RWPE2 (cell line): ENCODE measurements around the gene CGNL1.
A peak's percentile ranks its signal among the peaks of the same experiment; 100 is the strongest.

Experiments used
- ATAC-seq: fragments of 200-7000 bp; cut with Tn5 transposase; 3 replicates; pipeline ENCODE4 v1.9.1; 2021; ENCODE audit warnings: low read depth
- DNase-seq: peaks from one replicate; pipeline ENCODE4 v3.0.0-alpha.2; 2020; ENCODE audit warnings: low spot score
- H3K27ac ChIP-seq: fragments of 450-650 bp; 2 replicates; pipeline ENCODE4 v1.5.1; 2017; ENCODE audit warnings: mild to moderate bottlenecking; ENCODE audit not compliant: poor library complexity, severe bottlenecking
- H3K27me3 ChIP-seq: fragments of 250-450 bp; sonication (Bioruptor Pico); 2 replicates; pipeline ENCODE4 v1.5.1; 2021; ENCODE audit warnings: mild to moderate bottlenecking, moderate library complexity; ENCODE audit not compliant: insufficient read depth, poor library complexity, severe bottlenecking
- H3K36me3 ChIP-seq: fragments of 250-450 bp; sonication (Bioruptor Pico); 2 replicates; pipeline ENCODE4 v1.5.1; 2020; ENCODE audit warnings: low read depth, mild to moderate bottlenecking, moderate library complexity
- H3K4me1 ChIP-seq: fragments of 250-450 bp; sonication (Bioruptor Pico); 2 replicates; pipeline ENCODE4 v1.5.1; 2021; ENCODE audit warnings: mild to moderate bottlenecking, moderate library complexity; ENCODE audit not compliant: insufficient read depth, poor library complexity, severe bottlenecking
- H3K4me3 ChIP-seq: fragments of 250-450 bp; sonication (Bioruptor Pico); 2 replicates; pipeline ENCODE4 v1.5.1; 2021; ENCODE audit warnings: mild to moderate bottlenecking, moderate library complexity; ENCODE audit not compliant: severe bottlenecking
- H3K9me3 ChIP-seq: fragments of 250-450 bp; sonication (Bioruptor Pico); 2 replicates; pipeline ENCODE4 v1.5.1; 2021; ENCODE audit warnings: mild to moderate bottlenecking, moderate library complexity; ENCODE audit not compliant: severe bottlenecking
- CTCF ChIP-seq: fragments of 450-650 bp; IDR thresholded peaks from one replicate; pipeline ENCODE4 v1.5.1; 2017; ENCODE audit warnings: mild to moderate bottlenecking, moderate library complexity; ENCODE audit not compliant: poor library complexity, severe bottlenecking

CGNL1 gene

GRCh38 chr15:57340682-57341259, 35.5 kb upstream of the CGNL1 start:
- DNase-seq, result no peak
- no peaks in the 10 kb centered on the region for H3K9me3 ChIP-seq
- no peak overlapping the region for H3K4me3 ChIP-seq
- H3K27me3 ChIP-seq, result no peaks in the 10 kb centered on the region
- peak; percentile 77 for ATAC-seq
- H3K27ac ChIP-seq, result no peak overlapping the region
- H3K36me3 ChIP-seq, result no peaks in the 10 kb centered on the region
- no peaks in the 10 kb centered on the region for H3K4me1 ChIP-seq
- TF ChIP-seq CTCF, result peak; percentile 99

GRCh38 chr15:57343048-57343447, 33.3 kb upstream of the CGNL1 start:
- H3K27ac ChIP-seq, result no peak overlapping the region
- no peak overlapping the region for H3K4me3 ChIP-seq
- TF ChIP-seq CTCF, result no peak
- no peaks in the 10 kb centered on the region for H3K27me3 ChIP-seq
- no peaks in the 10 kb centered on the region for H3K4me1 ChIP-seq
- ATAC-seq (no peak), DNase-seq (no peak)
- no peaks in the 10 kb centered on the region for H3K9me3 ChIP-seq
- H3K36me3 ChIP-seq, result no peaks in the 10 kb centered on the region

GRCh38 chr15:57343498-57343897, 32.8 kb upstream of the CGNL1 start:
- TF ChIP-seq CTCF, result no peak
- ATAC-seq (no peak), DNase-seq (no peak)
- no peaks in the 10 kb centered on the region for H3K36me3 ChIP-seq
- H3K27ac ChIP-seq, result no peak overlapping the region
- H3K9me3 ChIP-seq, result no peaks in the 10 kb centered on the region
- H3K4me3 ChIP-seq, result no peak overlapping the region
- no peaks in the 10 kb centered on the region for H3K27me3 ChIP-seq
- no peaks in the 10 kb centered on the region for H3K4me1 ChIP-seq

GRCh38 chr15:57344282-57344681, 32.0 kb upstream of the CGNL1 start:
- no peaks in the 10 kb centered on the region for H3K36me3 ChIP-seq
- no peak overlapping the region for H3K4me3 ChIP-seq
- no peaks in the 10 kb centered on the region for H3K9me3 ChIP-seq
- no peak overlapping the region for H3K27ac ChIP-seq
- H3K27me3 ChIP-seq, result no peaks in the 10 kb centered on the region
- no peaks in the 10 kb centered on the region for H3K4me1 ChIP-seq
- ATAC-seq, result no peak
- no peak for TF ChIP-seq CTCF
- no peak for DNase-seq

- H3K9me3 ChIP-seq, result no peaks in the 10 kb centered on the region
- no peaks in the 10 kb centered on the region for H3K27me3 ChIP-seq
- no peaks in the 10 kb centered on the region for H3K4me1 ChIP-seq
- TF ChIP-seq CTCF, result peak; percentile 51
- H3K27ac ChIP-seq, result no peak overlapping the region
- no peak overlapping the region for H3K4me3 ChIP-seq
- ATAC-seq, result peak; percentile 39; the same call in 2 of the 3 replicates
- DNase-seq, result no peak
- no peaks in the 10 kb centered on the region for H3K36me3 ChIP-seq
Measured at GRCh38 chr15:57345584-57345983, 30.7 kb upstream of the CGNL1 start.
